Measurements from ENCODE around the gene SLPI.

- TF ChIP-seq POLR2A (IDR thresholded peaks at IDR 0.05) (no peak), CTCF (IDR thresholded peaks at IDR 0.05) (no peak)
Measured at GRCh38 chr20:45209924-45210323, 44.4 kb downstream of the SLPI start.

All from heart left ventricle (tissue), 13 donors.